Adrenal gland (tissue), 5 donors: Measurements from ENCODE around the gene CLCNKB.

Experiments
- POLR2A ChIP-seq, 2 donors: fragments of 450-650 bp; IDR thresholded peaks; one replicate each; pipeline ENCODE4 v1.6.1; 2017; ENCODE audit warnings: antibody characterized with exemption in 2 of 2, mild to moderate bottlenecking in 2 of 2, moderate library complexity in 1 of 2
- TF ChIP-seq, protein P1 (sequence below), 6 experiments: fragments of 450-650 bp in 4 of 6; fragments of 200-600 bp in 2 of 6; sonication (generic) in 1 of 6; IDR thresholded peaks; 1 replicate in 5 of 6; 2 replicates in 1 of 6; pipeline versions ENCODE4 v1.5.1 to v1.8.0; 2016 to 2021; ENCODE audit warnings: antibody characterized with exemption in 6 of 6, mild to moderate bottlenecking in 2 of 6, moderate library complexity in 1 of 6
- donor health status: DM: no; HTN: no; CAD: no.

DNA sequence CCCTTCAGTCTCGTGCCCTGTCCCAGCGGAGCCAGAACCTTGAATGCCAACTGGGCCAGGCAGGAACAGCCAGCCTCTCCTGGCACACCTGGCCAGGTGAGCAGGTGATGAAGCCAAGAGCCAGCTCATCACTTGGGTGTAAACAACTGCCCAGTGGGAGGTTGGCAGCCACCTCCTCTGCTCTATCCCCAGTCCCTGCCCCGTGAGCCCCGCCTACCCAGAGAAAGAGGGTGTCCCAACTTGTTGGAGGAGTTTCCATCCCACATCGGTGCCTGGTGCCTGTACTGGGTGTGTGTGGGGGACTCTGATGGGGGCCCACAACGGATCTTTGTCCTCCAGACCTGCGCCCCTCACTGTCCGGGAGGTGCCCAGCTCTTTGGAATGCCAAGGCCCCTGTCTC is 47.7 kb downstream of the CLCNKB start:
- TF ChIP-seq, protein P1, sequence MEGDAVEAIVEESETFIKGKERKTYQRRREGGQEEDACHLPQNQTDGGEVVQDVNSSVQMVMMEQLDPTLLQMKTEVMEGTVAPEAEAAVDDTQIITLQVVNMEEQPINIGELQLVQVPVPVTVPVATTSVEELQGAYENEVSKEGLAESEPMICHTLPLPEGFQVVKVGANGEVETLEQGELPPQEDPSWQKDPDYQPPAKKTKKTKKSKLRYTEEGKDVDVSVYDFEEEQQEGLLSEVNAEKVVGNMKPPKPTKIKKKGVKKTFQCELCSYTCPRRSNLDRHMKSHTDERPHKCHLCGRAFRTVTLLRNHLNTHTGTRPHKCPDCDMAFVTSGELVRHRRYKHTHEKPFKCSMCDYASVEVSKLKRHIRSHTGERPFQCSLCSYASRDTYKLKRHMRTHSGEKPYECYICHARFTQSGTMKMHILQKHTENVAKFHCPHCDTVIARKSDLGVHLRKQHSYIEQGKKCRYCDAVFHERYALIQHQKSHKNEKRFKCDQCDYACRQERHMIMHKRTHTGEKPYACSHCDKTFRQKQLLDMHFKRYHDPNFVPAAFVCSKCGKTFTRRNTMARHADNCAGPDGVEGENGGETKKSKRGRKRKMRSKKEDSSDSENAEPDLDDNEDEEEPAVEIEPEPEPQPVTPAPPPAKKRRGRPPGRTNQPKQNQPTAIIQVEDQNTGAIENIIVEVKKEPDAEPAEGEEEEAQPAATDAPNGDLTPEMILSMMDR (IDR thresholded peaks at IDR 0.05), result no peak
- no peak for TF ChIP-seq POLR2A (IDR thresholded peaks at IDR 0.05)
